Mesendoderm (in vitro differentiated cells): ENCODE data around the gene CYTIP.
A peak's percentile ranks its signal among the peaks of the same experiment; 100 is the strongest.

Experiments used
- DNase-seq: peaks from one replicate; pipeline ENCODE4 v3.0.0; 2013
- H2AK5ac ChIP-seq: 2 replicates; pipeline ENCODE4 v1.6.1; 2013; ENCODE audit warnings: low read length, inconsistent platforms
- H2BK120ac ChIP-seq: 2 replicates; pipeline ENCODE4 v1.6.1; 2013; ENCODE audit warnings: low read depth, mild to moderate bottlenecking, low read length, moderate library complexity, mixed read lengths
- H2BK15ac ChIP-seq: replicated peaks from 2 replicates; pipeline ENCODE4 v1.6.1; 2013; ENCODE audit warnings: low read depth, mild to moderate bottlenecking, moderate library complexity
- H2BK5ac ChIP-seq: 2 replicates; pipeline ENCODE4 v1.6.1; 2013; ENCODE audit warnings: low read length, inconsistent platforms
- H3K18ac ChIP-seq: 2 replicates; pipeline ENCODE4 v1.6.1; 2013; ENCODE audit warnings: mild to moderate bottlenecking, low read length, mixed read lengths
- H3K23ac ChIP-seq: one replicate; pipeline ENCODE4 v1.6.1; 2013; ENCODE audit warnings: low read length
- H3K27ac ChIP-seq: 2 replicates; pipeline ENCODE4 v1.5.1; 2013; ENCODE audit warnings: low read depth, mild to moderate bottlenecking, inconsistent platforms, low read length, moderate library complexity
- H3K27me3 ChIP-seq: 2 replicates; pipeline ENCODE4 v1.6.1; 2013; ENCODE audit warnings: low read length, control low read depth, mild to moderate bottlenecking, inconsistent platforms; ENCODE audit not compliant: insufficient read depth, poor library complexity
- H3K36me3 ChIP-seq: 2 replicates; pipeline ENCODE4 v1.6.1; 2013; ENCODE audit warnings: low read length, inconsistent platforms; ENCODE audit not compliant: control insufficient read depth, insufficient read depth
- H3K4ac ChIP-seq: one replicate; pipeline ENCODE4 v1.6.1; 2013; ENCODE audit warnings: low read depth, mild to moderate bottlenecking, low read length, moderate library complexity
- H3K4me1 ChIP-seq: 2 replicates; pipeline ENCODE4 v1.6.1; 2013; ENCODE audit warnings: low read depth, low read length, inconsistent platforms; ENCODE audit not compliant: control insufficient read depth
- H3K4me2 ChIP-seq: 2 replicates; pipeline ENCODE4 v1.6.1; 2013; ENCODE audit warnings: low read length
- H3K4me3 ChIP-seq: 2 replicates; pipeline ENCODE4 v1.5.1; 2013; ENCODE audit warnings: mild to moderate bottlenecking, low read length
- H3K56ac ChIP-seq: one replicate; pipeline ENCODE4 v1.6.1; 2013; ENCODE audit warnings: low read length
- H3K79me1 ChIP-seq: 2 replicates; pipeline ENCODE4 v1.6.1; 2013; ENCODE audit warnings: low read length, inconsistent platforms
- H3K79me2 ChIP-seq: 2 replicates; pipeline ENCODE4 v1.6.1; 2013; ENCODE audit warnings: mild to moderate bottlenecking, low read length; ENCODE audit not compliant: control insufficient read depth, insufficient read depth
- H3K9ac ChIP-seq: 2 replicates; pipeline ENCODE4 v1.6.1; 2013; ENCODE audit warnings: low read length, inconsistent platforms
- H4K5ac ChIP-seq: one replicate; pipeline ENCODE4 v1.6.1; 2013; ENCODE audit warnings: low read length
- H4K8ac ChIP-seq: one replicate; pipeline ENCODE4 v1.6.1; 2013; ENCODE audit warnings: low read depth, mild to moderate bottlenecking, control low read depth, low read length, moderate library complexity
- WGBS: extraction: QIAGEN DNeasy Blood & Tissue Kit; methylation state at CpG from one replicate; pipeline ENCODE4 v1.1.7; 2013; ENCODE audit warnings: low lambda C conversion rate, missing lambda C conversion rate; ENCODE audit not compliant: insufficient coverage; ENCODE audit errors: extremely low coverage; 5-methylcytosine and 5-hydroxymethylcytosine counted together

CYTIP gene

DNA sequence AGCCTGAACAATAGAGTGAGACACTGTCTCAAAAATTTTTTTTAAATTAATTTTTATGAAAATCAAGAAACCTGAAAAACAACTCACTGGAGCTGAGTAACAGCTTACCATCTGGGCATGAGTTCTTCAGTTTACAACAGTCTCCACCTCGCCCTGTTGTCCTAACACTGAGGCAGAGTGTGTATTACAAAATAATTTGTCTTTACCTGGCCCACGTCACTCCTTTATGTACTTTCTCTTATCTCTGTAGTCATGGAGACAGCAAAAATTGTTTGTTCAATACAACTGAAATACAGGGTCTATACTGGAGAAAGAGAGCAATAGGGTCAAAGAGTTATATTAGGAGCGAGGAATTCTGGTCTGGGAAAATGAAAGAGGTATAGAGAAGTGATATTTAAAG is 48.1 kb downstream of the CYTIP start:
- H3K4ac ChIP-seq = no peak overlapping the region
- H3K4me1 ChIP-seq = no peaks in the 10 kb centered on the region
- no peak overlapping the region for H3K4me3 ChIP-seq
- H3K56ac ChIP-seq = no peak overlapping the region
- no peak overlapping the region for H3K4me2 ChIP-seq
- no peaks in the 10 kb centered on the region for H3K27me3 ChIP-seq
- H3K79me1 ChIP-seq = no peaks in the 10 kb centered on the region
- no peak for DNase-seq
- no peak overlapping the region for H3K18ac ChIP-seq
- 100% methylated on average over 1 of the region's 3 CpGs for WGBS
- no peak overlapping the region for H4K5ac ChIP-seq
- H3K27ac ChIP-seq = no peak overlapping the region
- H3K23ac ChIP-seq = no peak overlapping the region
- no peak overlapping the region for H4K8ac ChIP-seq
- H2BK15ac ChIP-seq = no peak overlapping the region
- H2BK5ac ChIP-seq = no peak overlapping the region
- no peak overlapping the region for H2BK120ac ChIP-seq
- no peak overlapping the region for H2AK5ac ChIP-seq
- H3K9ac ChIP-seq = no peak overlapping the region
- H3K79me2 ChIP-seq = no peaks in the 10 kb centered on the region
- H3K36me3 ChIP-seq = no peaks in the 10 kb centered on the region

DNA sequence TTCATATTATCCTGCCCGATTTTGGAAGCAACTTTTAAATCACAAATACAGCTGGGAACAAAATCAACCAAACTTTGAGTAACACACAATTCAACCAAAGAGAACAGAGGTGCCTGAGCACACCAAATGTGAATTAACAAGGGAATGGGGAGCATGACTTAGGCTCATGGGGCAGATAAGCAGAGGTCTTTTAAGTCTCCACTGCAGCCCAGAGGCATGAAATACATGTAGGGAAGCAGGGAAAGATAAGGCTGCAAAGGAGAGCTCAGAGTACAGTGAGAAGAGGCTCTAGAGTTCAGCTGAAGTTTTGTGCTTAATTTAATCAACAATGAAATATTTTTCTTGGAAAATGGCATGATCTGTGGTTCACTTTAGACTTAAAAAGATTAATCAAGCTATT is 49.0 kb downstream of the CYTIP start:
- no peak overlapping the region for H2BK5ac ChIP-seq
- no peak overlapping the region for H3K56ac ChIP-seq
- no peaks in the 10 kb centered on the region for H3K27me3 ChIP-seq
- H4K5ac ChIP-seq = no peak overlapping the region
- no peaks in the 10 kb centered on the region for H3K79me2 ChIP-seq
- no peak overlapping the region for H3K4me3 ChIP-seq
- no CpG with 5 or more reads among the region's 1 CpG for WGBS
- no peak overlapping the region for H3K4me2 ChIP-seq
- no peak overlapping the region for H3K27ac ChIP-seq
- peak; percentile 10 for DNase-seq
- no peak overlapping the region for H2BK120ac ChIP-seq
- H3K4me1 ChIP-seq = no peaks in the 10 kb centered on the region
- no peak overlapping the region for H2BK15ac ChIP-seq
- no peak overlapping the region for H3K23ac ChIP-seq
- H3K79me1 ChIP-seq = no peaks in the 10 kb centered on the region
- no peak overlapping the region for H2AK5ac ChIP-seq
- no peak overlapping the region for H3K18ac ChIP-seq
- H3K9ac ChIP-seq = no peak overlapping the region
- H3K36me3 ChIP-seq = no peaks in the 10 kb centered on the region
- H3K4ac ChIP-seq = no peak overlapping the region
- H4K8ac ChIP-seq = no peak overlapping the region

DNA sequence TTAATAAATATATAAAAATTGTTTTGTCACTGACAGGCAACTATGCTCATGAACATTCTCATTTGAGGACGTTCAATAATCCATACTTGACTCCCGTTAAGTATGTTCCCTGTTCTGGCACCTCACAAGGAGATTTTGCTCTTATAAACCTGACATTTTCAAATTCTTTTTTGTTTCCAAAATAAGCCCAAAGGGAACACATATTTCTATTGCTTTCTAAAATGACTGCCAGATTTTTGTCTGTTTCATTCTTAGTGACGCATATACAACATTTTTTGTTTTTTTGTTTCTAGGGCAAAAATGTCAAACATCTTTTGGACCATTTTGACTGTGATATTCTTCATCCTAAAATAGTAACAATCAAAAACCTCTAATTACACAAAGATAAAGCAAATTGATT is 50.5 kb downstream of the CYTIP start:
- DNase-seq = no peak
- no CpG with 5 or more reads among the region's 3 CpGs for WGBS
- no peak overlapping the region for H3K18ac ChIP-seq
- no peaks in the 10 kb centered on the region for H3K79me2 ChIP-seq
- no peak overlapping the region for H3K4ac ChIP-seq
- no peak overlapping the region for H3K27ac ChIP-seq
- no peak overlapping the region for H3K9ac ChIP-seq
- no peak overlapping the region for H2AK5ac ChIP-seq
- no peak overlapping the region for H4K8ac ChIP-seq
- no peak overlapping the region for H3K56ac ChIP-seq
- no peak overlapping the region for H3K23ac ChIP-seq
- H3K4me3 ChIP-seq = no peak overlapping the region
- no peaks in the 10 kb centered on the region for H3K36me3 ChIP-seq
- H2BK5ac ChIP-seq = no peak overlapping the region
- H3K79me1 ChIP-seq = no peaks in the 10 kb centered on the region
- no peak overlapping the region for H4K5ac ChIP-seq
- no peak overlapping the region for H2BK15ac ChIP-seq
- H3K4me2 ChIP-seq = no peak overlapping the region
- no peaks in the 10 kb centered on the region for H3K4me1 ChIP-seq
- H3K27me3 ChIP-seq = no peaks in the 10 kb centered on the region
- H2BK120ac ChIP-seq = no peak overlapping the region

DNA sequence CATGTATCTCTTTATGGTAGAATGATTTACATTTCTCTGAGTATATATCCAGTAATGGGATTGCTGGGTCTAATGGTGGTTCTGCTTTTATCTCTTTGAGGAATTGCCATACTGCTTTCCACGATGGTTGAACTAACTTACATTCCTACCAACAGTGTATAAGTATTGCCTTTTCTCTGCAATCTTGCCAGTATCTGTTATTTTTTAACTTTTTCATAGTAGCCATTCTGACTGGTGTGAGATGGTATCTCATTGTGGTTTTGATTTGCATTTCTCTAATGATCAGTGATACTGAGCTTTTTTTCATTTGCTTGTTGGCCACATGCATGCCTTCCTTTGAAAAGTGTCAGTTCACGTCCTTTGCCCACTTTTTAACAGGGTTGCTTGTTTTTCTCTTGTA is 55.1 kb downstream of the CYTIP start:
- Histone ChIP-seq H3K4ac (no peak overlapping the region), H3K23ac (no peak overlapping the region), H2BK5ac (no peak overlapping the region), H3K27me3 (no peaks in the 10 kb centered on the region), H3K4me2 (no peak overlapping the region), H3K27ac (no peak overlapping the region), H3K36me3 (no peaks in the 10 kb centered on the region), H4K5ac (no peak overlapping the region), H3K79me2 (no peaks in the 10 kb centered on the region), H3K79me1 (no peaks in the 10 kb centered on the region), H2BK15ac (no peak overlapping the region), H4K8ac (no peak overlapping the region), H3K4me3 (no peak overlapping the region), H2AK5ac (no peak overlapping the region), H2BK120ac (no peak overlapping the region), H3K56ac (no peak overlapping the region), H3K18ac (no peak overlapping the region), H3K9ac (no peak overlapping the region), H3K4me1 (no peaks in the 10 kb centered on the region)
- no CpG with 5 or more reads among the region's 2 CpGs for WGBS
- DNase-seq = no peak

DNA sequence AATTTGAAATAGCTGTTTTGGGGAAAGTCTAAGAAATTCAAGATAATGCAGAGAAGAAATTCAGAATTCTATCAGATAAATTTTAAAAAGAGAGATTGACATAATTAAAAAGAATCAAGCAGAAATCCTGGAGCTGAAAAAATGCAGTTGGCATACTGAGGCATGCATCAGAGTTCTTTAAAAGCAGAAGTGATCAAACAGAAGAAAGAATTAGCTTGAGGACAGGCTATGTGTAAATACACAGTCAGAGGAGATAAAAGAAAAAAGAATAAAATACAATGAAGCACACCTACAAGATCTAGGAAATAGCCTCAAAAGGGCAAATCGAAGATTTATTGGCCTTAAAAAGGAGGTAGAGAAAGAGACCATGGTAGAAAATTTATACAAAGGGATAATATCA is 57.1 kb downstream of the CYTIP start:
- Histone ChIP-seq H3K4me3 (no peak overlapping the region), H2BK5ac (no peak overlapping the region), H3K4ac (no peak overlapping the region), H4K8ac (no peak overlapping the region), H3K9ac (no peak overlapping the region), H2BK120ac (no peak overlapping the region), H3K4me1 (no peaks in the 10 kb centered on the region), H2AK5ac (no peak overlapping the region), H3K4me2 (no peak overlapping the region), H2BK15ac (no peak overlapping the region), H3K27me3 (no peaks in the 10 kb centered on the region), H3K56ac (no peak overlapping the region), H3K18ac (no peak overlapping the region), H4K5ac (no peak overlapping the region), H3K36me3 (no peaks in the 10 kb centered on the region), H3K23ac (no peak overlapping the region), H3K27ac (no peak overlapping the region), H3K79me1 (no peaks in the 10 kb centered on the region), H3K79me2 (no peaks in the 10 kb centered on the region)
- DNase-seq = no peak
- WGBS = no CpG with 5 or more reads among the region's 1 CpG

DNA sequence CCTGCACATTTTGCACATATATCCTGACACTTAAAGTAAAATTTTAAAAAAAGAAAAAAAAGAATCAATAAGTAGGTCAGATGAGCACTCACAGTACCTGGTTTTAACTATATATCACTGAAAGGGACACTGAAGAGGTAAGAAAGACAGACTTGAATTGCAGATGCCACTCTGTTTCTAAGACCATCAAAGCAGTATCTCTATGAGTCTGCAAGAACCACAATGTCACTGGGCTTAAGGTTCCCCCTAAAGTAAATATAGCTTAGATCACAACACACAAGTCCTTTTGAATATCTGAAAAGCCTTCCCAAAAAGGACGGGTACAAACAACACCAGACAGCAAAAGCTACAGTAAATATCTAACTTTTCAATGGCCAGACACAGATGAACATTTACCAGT is 57.6 kb downstream of the CYTIP start:
- Histone ChIP-seq H3K79me1 (no peaks in the 10 kb centered on the region), H3K4me3 (no peak overlapping the region), H4K8ac (no peak overlapping the region), H3K27ac (no peak overlapping the region), H3K18ac (no peak overlapping the region), H3K79me2 (no peaks in the 10 kb centered on the region), H3K56ac (no peak overlapping the region), H3K27me3 (no peaks in the 10 kb centered on the region), H3K4ac (no peak overlapping the region), H3K4me2 (no peak overlapping the region), H3K23ac (no peak overlapping the region), H3K36me3 (no peaks in the 10 kb centered on the region), H2BK5ac (no peak overlapping the region), H3K4me1 (no peaks in the 10 kb centered on the region), H2AK5ac (no peak overlapping the region), H4K5ac (no peak overlapping the region), H3K9ac (no peak overlapping the region), H2BK15ac (no peak overlapping the region), H2BK120ac (no peak overlapping the region)
- DNase-seq = no peak
- no CpG with 5 or more reads among the region's 1 CpG for WGBS
